ENCODE data around the gene ATOSA. TPM values are rescaled to one million over a fixed set of nuclear protein-coding genes. Genes with fewer than 3 reads are reported as not detected.

ATOSA gene
- total and polyA plus RNA-seq, 2 of the 8 experiments (the other 6 are each of a cell fraction or from before 2014, with no cell fraction given): 4.6 to 7.9 TPM

DNA sequence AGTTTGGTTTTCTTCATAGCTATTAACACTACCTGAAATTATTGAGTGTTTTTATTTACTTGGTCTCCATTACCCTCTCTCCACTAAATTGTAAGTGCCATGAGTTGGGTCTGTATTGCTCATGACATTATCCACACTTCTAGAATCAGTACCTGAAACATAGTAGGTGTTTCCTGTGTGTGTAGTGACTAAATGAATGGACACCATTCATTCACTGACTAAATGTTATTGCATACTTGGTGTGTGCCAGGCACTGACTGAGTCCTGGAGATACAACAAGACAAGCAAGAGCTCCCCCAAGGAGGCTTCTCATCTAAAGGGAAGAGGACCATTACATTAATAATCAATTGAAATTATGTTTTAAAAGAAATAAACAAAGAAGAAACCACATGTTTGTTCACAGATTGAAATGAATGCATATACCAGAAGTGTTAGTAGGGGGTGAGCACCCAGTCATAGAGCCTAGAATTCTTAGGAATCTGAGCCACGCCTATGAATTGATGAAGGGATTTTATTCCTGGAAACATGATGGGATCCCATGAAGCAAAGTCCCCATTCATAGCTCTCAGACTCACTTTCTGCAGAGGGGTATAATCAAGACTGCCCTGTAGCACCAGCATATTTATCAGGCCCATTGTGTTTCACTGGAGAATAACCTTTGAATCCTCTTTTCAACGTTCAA lies 31.7 kb upstream of the ATOSA start (continued):
- no peak for TF ChIP-seq SIN3A (conservative IDR thresholded peaks at IDR 0.05 in 1 of 2, IDR thresholded peaks at IDR 0.05 in 1 of 2; ENCODE audit: low read depth in 1 of 2, low read length in 2 of 2)

Data from H1 (cell line).